Measurements from ENCODE around the gene PIK3CD.
"Not testable (repeated sequence)": the region's sequence is repeated elsewhere in the genome, so short reads cannot be mapped to it uniquely, and the experiment has no call there.

PIK3CD gene

GRCh38 chr1:9744106-9744799, 92.7 kb downstream of the PIK3CD start:
- TF ChIP-seq CTCF (IDR thresholded peaks at IDR 0.05; ENCODE audit: low read depth, low read length) = no peak
- no peak for DNase-seq (ENCODE audit: extremely low read depth, low read depth)

- TF ChIP-seq CTCF (IDR thresholded peaks at IDR 0.05; ENCODE audit: low read depth, low read length) = no peak
- no peak for DNase-seq (ENCODE audit: extremely low read depth, low read depth)
Observed at GRCh38 chr1:9746211-9746610, 94.7 kb downstream of the PIK3CD start.

- DNase-seq (ENCODE audit: extremely low read depth, low read depth) = no peak
- TF ChIP-seq CTCF (IDR thresholded peaks at IDR 0.05; ENCODE audit: low read depth, low read length) = no peak
Observed at GRCh38 chr1:9746651-9747050, 95.1 kb downstream of the PIK3CD start.

- not testable (repeated sequence) for DNase-seq (ENCODE audit: extremely low read depth, low read depth)
Observed at GRCh38 chr1:9748391-9748790, 96.9 kb downstream of the PIK3CD start.

DNA sequence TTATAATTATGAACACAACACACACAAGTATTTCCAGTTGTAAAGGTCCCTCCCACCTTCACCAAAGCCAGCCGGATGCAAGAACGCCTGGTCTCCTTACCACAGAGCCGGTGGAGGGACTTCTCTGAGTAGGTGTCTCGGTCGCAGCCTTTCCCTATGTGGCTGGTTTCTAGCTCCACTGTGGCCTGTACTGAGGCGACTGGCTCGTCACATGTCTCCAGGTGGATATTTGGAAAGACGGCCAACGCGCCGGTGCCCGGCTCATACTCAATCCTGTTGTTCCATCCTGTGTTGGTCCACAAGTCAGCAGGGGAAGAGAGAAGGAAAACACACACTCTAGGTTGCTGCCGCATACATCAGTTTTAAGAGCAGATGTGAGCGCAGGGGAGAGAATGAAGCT, 97.8 kb downstream of the PIK3CD start:
- DNase-seq (ENCODE audit: extremely low read depth, low read depth) = no peak
- TF ChIP-seq CTCF (IDR thresholded peaks at IDR 0.05; ENCODE audit: low read depth, low read length) = no peak

GRCh38 chr1:9751971-9752370, 100.4 kb downstream of the PIK3CD start:
- TF ChIP-seq CTCF (IDR thresholded peaks at IDR 0.05; ENCODE audit: low read depth, low read length) = no peak
- no peak for DNase-seq (ENCODE audit: extremely low read depth, low read depth)

DNA sequence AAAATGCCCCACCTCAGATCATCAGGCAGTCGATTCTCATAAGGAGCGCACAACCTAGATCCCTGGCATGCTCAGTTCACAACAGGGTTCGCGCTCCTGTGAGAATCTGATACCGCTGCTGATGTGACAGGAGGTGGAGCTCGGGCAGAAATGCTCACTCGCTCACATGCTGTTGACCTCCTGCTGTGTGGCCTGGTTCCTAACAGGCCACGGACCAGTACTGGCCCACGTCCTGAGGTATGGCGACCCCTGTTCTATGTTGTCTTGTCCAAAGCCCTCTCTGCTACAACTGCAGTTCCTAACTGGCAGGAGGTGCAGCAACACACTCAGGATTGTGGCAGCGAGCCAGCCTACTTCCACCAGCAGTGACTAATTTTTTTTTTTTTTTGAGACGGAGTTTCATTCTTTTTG, 101.6 kb downstream of the PIK3CD start:
- DNase-seq (ENCODE audit: extremely low read depth, low read depth) = peak; percentile 50
- no peak for TF ChIP-seq CTCF (IDR thresholded peaks at IDR 0.05; ENCODE audit: low read depth, low read length)

GRCh38 chr1:9755441-9755995, 104.0 kb downstream of the PIK3CD start:
- no peak for TF ChIP-seq CTCF (IDR thresholded peaks at IDR 0.05; ENCODE audit: low read depth, low read length)
- no peak for DNase-seq (ENCODE audit: extremely low read depth, low read depth)
